ENCODE data around the gene CCDC200. TPM values are rescaled to one million over a fixed set of nuclear protein-coding genes. Genes with fewer than 3 reads are reported as not detected.
A peak's percentile ranks its signal among the peaks of the same experiment; 100 is the strongest.
"Not testable (repeated sequence)": the region's sequence is repeated elsewhere in the genome, so short reads cannot be mapped to it uniquely, and the experiment has no call there.

Gene CCDC200
- total RNA-seq, 1 donor from 2014 or later = not detected

DNA sequence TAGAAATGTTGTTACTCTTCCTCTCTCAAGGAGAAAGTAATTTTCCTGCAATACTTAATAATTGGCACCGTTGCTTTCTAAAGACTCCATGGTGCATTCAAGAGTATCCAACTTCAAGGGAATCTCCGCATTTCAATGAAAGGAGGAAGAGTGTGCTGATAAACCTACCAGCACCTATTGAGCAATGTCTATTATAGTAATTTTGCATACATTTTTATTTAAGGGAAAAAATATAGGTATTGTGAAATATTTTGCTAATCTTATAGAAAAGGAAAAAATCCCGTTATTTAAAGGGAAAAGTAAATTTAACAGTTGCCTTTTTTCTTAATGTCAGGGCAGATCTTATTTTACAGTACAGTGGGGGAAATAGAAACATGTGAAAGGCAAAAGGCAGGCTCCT, 17.8 kb downstream of the CCDC200 start:
- Mint-ChIP-seq H3K36me3 (ENCODE audit: low read depth, unreplicated experiment) (peaks cover 21% of the 10 kb centered on the region), H3K4me1 (ENCODE audit: unreplicated experiment) (peaks cover 31% of the 10 kb centered on the region), H3K9me3 (ENCODE audit: unreplicated experiment) (no peaks in the 10 kb centered on the region), H3K27me3 (ENCODE audit: unreplicated experiment) (peaks cover 17% of the 10 kb centered on the region), H3K27ac (ENCODE audit: unreplicated experiment) (peak overlapping the region; percentile 80), H3K4me3 (ENCODE audit: unreplicated experiment) (peak overlapping the region; percentile 96)
- DNase-seq (ENCODE audit: low spot score) = no peak
- TF ChIP-seq, protein P1, sequence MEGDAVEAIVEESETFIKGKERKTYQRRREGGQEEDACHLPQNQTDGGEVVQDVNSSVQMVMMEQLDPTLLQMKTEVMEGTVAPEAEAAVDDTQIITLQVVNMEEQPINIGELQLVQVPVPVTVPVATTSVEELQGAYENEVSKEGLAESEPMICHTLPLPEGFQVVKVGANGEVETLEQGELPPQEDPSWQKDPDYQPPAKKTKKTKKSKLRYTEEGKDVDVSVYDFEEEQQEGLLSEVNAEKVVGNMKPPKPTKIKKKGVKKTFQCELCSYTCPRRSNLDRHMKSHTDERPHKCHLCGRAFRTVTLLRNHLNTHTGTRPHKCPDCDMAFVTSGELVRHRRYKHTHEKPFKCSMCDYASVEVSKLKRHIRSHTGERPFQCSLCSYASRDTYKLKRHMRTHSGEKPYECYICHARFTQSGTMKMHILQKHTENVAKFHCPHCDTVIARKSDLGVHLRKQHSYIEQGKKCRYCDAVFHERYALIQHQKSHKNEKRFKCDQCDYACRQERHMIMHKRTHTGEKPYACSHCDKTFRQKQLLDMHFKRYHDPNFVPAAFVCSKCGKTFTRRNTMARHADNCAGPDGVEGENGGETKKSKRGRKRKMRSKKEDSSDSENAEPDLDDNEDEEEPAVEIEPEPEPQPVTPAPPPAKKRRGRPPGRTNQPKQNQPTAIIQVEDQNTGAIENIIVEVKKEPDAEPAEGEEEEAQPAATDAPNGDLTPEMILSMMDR (IDR thresholded peaks at IDR 0.05; ENCODE audit: unreplicated experiment) = no peak

DNA sequence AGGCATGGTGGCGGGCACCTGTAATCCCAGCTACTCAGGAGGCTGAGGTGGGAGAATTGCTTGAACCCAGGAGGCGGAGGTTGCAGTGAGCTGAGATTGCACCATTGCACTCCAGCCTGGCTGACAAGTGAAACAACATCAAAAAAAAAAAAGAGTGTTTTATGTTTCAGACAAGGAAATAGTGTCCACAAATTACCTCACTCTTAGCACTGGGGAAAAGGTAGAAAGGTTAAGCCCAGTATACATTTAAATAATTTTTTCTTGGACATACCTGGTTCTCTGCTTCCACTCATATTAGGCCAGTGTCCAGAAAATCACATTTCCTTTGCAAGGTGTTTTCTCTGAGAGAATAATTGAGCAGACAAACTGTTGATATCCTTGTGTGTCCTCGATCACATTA, 25.4 kb downstream of the CCDC200 start:
- H3K27ac Mint-ChIP-seq (ENCODE audit: unreplicated experiment); H3K4me3 Mint-ChIP-seq (ENCODE audit: unreplicated experiment); DNase-seq (ENCODE audit: low spot score); H3K4me1 Mint-ChIP-seq (ENCODE audit: unreplicated experiment); H3K27me3 Mint-ChIP-seq (ENCODE audit: unreplicated experiment); H3K9me3 Mint-ChIP-seq (ENCODE audit: unreplicated experiment): not testable (repeated sequence)
- H3K36me3 Mint-ChIP-seq (ENCODE audit: low read depth, unreplicated experiment) = peaks cover 37% of the 10 kb centered on the region

DNA sequence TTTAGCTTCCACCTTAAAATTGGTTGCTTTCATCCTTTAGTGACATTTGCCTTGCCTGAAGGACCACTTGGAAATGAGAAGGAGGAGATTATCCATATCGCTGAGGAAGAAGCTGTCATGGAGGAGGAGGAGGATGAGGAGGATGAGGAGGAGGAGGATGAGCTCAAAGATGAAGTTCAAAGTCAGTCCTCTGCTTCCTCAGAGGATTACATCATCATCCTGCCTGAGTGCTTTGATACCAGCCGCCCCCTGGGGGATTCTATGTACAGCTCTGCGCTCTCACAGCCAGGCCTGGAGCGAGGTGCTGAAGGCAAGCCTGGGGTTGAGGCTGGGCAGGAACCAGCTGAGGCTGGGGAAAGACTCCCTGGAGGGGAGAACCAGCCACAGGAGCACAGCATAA, 28.3 kb downstream of the CCDC200 start:
- Mint-ChIP-seq H3K27ac (ENCODE audit: unreplicated experiment) (no peak overlapping the region), H3K4me1 (ENCODE audit: unreplicated experiment) (no peaks in the 10 kb centered on the region), H3K9me3 (ENCODE audit: unreplicated experiment) (no peaks in the 10 kb centered on the region), H3K4me3 (ENCODE audit: unreplicated experiment) (no peak overlapping the region), H3K36me3 (ENCODE audit: low read depth, unreplicated experiment) (peaks cover 40% of the 10 kb centered on the region), H3K27me3 (ENCODE audit: unreplicated experiment) (peaks cover 1% of the 10 kb centered on the region)
- TF ChIP-seq, protein P1 (IDR thresholded peaks at IDR 0.05; ENCODE audit: unreplicated experiment) = no peak
- no peak for DNase-seq (ENCODE audit: low spot score)

DNA sequence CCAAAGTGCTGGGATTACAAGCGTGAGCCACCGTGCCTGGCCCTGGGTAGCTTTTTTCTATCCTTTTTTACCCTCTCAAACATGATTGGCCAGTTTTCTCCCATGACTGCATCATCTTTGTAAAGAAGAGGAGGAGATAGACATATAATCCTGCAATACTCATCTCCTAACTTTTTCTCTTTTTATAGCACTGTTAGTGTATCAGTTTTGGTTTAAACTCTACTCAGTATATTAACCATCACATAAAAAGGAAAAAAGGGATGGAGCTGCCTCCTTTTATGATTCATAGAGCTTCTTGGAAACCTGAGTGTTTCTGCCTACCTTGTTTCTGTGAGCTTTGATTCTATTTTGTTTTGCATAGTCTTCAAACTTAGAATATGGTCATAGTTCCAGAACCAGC, 28.8 kb downstream of the CCDC200 start:
- Mint-ChIP-seq H3K4me1 (ENCODE audit: unreplicated experiment) (no peaks in the 10 kb centered on the region), H3K4me3 (ENCODE audit: unreplicated experiment) (no peak overlapping the region), H3K27ac (ENCODE audit: unreplicated experiment) (no peak overlapping the region), H3K9me3 (ENCODE audit: unreplicated experiment) (no peaks in the 10 kb centered on the region), H3K36me3 (ENCODE audit: low read depth, unreplicated experiment) (peaks cover 44% of the 10 kb centered on the region), H3K27me3 (ENCODE audit: unreplicated experiment) (no peaks in the 10 kb centered on the region)
- TF ChIP-seq, protein P1 (IDR thresholded peaks at IDR 0.05; ENCODE audit: unreplicated experiment) = no peak
- no peak for DNase-seq (ENCODE audit: low spot score)

DNA sequence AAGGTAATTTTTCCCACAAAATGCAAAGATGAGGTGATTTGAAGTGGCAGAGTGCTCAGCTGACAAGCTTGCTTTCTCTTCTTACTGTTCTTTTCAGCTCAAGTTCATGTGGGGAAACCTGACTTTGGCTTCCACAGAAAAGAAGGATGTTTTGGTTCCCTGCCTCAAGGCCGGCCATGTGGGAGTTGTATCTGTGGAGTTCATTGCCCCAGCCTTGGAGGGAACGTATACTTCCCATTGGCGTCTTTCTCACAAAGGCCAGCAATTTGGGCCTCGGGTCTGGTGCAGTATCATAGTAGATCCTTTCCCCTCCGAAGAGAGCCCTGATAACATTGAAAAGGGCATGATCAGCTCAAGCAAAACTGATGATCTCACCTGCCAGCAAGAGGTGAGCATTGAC, 35.2 kb downstream of the CCDC200 start:
- no peak for DNase-seq (ENCODE audit: low spot score)
- no peaks in the 10 kb centered on the region for H3K9me3 Mint-ChIP-seq (ENCODE audit: unreplicated experiment)
- H3K36me3 Mint-ChIP-seq (ENCODE audit: low read depth, unreplicated experiment) = peaks cover 60% of the 10 kb centered on the region

DNA sequence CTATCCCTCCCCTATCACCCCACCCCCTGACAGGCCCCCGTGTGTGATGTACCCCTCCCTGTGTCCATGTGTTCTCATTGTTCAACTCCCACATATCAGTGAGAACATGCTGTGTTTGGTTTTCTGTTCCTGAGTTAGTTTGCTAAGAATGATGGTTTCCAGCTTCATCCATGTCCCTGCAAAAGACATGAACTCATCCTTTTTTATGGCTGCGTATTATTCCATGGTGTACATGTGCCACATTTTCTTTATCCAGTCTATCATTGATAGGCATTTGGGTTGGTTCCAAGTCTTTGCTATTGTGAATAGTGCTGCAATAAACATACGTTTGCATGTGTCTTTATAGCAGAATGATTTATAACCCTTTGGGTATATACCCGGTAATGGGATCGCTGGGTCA, 41.8 kb downstream of the CCDC200 start:
- DNase-seq (ENCODE audit: low spot score); H3K4me1 Mint-ChIP-seq (ENCODE audit: unreplicated experiment); H3K27ac Mint-ChIP-seq (ENCODE audit: unreplicated experiment); H3K27me3 Mint-ChIP-seq (ENCODE audit: unreplicated experiment); H3K9me3 Mint-ChIP-seq (ENCODE audit: unreplicated experiment): not testable (repeated sequence)
- Mint-ChIP-seq H3K36me3 (ENCODE audit: low read depth, unreplicated experiment) (peaks cover 27% of the 10 kb centered on the region), H3K4me3 (ENCODE audit: unreplicated experiment) (peak overlapping the region; percentile 45)

More for the DNA sequence above, 35.2 kb downstream of the CCDC200 start:
- TF ChIP-seq, protein P1 (IDR thresholded peaks at IDR 0.05; ENCODE audit: unreplicated experiment) = no peak
- Mint-ChIP-seq H3K27ac (ENCODE audit: unreplicated experiment) (no peak overlapping the region), H3K27me3 (ENCODE audit: unreplicated experiment) (peaks cover 2% of the 10 kb centered on the region), H3K4me3 (ENCODE audit: unreplicated experiment) (no peak overlapping the region), H3K4me1 (ENCODE audit: unreplicated experiment) (no peaks in the 10 kb centered on the region)

Data from endothelial cell (in vitro differentiated cells).